Stimulated activated CD4-positive, alpha-beta T cell treated with anti-CD3 and anti-CD28 coated beads, Interleukin-12 subunit alpha, Interleukin-12 subunit beta, amount 100 ng/mL, for 4 hours (primary cell): ENCODE results near the gene LARGE1.

ENCODE experiments used
- DNase-seq: peaks from one replicate; pipeline ENCODE4 v3.0.0-alpha.2; 2020

LARGE1 gene

GRCh38 chr22:33920197-33920540 is at the start of gene LARGE1:
Gene LARGE1 (minus strand): TSS chr22:33920476.
- DNase-seq, result peak; percentile 2

DNA sequence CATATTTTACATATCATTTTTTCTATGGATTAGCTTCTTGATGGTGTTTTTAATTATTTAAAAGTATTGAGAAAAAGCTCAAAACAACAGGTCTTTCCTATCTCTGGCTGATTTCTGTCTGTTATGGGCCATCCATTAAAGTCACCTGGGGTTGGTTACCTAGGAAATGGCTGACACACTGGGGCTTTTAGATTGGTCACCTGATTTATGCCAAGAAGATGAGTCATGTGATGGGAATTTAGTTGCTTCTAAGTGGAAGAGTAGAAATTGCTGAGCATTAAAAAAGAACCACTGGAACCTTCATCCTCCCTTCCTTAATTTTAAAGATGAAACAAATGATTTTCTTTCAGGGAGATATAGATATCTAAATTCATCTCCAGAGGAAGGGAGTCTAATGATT is 48.8 kb upstream of the LARGE1 start:
- no peak for DNase-seq

DNA sequence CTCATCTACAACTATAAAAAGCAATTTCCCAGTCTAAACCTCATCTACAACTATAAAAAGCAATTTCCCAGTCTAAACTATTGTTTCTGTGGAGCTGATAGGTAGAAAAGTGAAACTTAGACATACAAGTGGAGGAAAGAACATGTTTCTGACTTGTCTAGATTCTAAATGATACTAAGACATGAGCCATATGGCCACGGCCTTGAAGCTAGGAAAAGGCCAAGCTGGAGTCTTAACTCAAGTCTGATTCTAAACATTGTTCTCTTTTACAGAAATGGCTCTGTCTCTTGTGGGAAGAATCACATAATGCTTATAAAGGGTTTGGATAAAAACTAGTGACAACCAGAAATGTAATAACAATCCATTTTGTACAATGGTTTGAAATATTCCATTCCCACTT is 43.8 kb upstream of the LARGE1 start:
- DNase-seq, result no peak

- DNase-seq, result no peak
These were observed 42.1 kb upstream of the LARGE1 start for GRCh38 chr22:33962409-33962808.

- no peak for DNase-seq
These were observed 38.5 kb upstream of the LARGE1 start for GRCh38 chr22:33958741-33959140.

DNA sequence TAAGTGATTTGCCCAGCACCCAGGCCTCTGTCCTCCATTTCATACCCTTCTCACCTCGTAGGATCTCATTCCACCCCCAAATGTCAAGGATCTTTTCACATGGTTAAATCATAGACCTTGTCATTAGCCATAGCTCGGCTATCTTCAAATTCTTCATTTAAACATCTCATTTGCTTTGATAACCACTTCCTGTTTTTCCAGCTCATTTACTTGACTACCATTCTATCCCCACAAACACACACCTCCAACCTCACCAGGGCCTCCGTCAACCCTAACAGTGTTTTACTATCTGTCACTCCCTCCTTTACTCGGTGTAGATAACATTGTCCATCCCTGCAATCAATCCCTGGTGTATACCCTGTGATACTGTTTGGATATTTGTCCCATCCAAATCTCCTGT is 36.8 kb upstream of the LARGE1 start:
- no peak for DNase-seq

DNA sequence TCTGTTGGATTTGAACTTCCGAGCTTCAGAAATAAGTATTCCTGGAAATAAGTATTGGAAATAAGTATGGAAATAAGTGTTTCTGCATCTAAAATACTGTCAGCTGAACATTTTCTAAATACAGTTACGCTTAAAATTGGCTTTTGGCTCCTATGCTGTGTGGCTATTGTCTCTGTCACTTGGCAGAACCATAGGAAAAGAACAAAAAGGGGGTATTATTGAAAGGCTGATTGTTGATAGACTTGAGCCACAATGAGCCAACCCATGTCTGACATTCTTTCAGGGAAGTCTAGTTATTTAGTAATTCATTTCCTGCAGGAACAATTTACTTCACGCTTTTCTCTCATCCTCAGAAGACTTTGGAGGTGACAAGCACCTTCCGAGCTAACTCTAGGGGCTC is 32.5 kb upstream of the LARGE1 start:
- no peak for DNase-seq

- DNase-seq, result no peak
These were observed 20.5 kb upstream of the LARGE1 start for GRCh38 chr22:33940741-33941140.

- no peak for DNase-seq
These were observed 12.7 kb upstream of the LARGE1 start for GRCh38 chr22:33932997-33933396.

GRCh38 chr22:33931406-33931805 is 11.1 kb upstream of the LARGE1 start:
- DNase-seq, result no peak

DNA sequence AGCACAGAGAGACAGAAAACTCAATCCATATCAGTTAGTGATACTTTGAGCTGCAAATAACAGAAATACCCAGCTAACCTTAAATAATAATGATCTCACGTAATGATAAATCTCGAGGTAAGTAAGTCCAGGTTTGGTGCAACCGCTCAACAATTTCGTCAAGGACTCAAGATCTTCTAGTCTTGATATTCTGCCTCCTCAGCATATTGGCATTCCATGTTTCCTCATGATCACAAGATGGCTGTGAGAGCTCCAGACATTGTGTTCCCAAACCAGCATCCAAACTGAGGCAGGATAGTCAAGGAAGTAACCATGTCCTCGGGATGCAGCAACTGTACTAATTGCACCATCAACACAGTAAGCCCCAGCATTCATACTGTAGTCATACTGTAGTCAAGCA is 7.5 kb upstream of the LARGE1 start:
- DNase-seq, result no peak

DNA sequence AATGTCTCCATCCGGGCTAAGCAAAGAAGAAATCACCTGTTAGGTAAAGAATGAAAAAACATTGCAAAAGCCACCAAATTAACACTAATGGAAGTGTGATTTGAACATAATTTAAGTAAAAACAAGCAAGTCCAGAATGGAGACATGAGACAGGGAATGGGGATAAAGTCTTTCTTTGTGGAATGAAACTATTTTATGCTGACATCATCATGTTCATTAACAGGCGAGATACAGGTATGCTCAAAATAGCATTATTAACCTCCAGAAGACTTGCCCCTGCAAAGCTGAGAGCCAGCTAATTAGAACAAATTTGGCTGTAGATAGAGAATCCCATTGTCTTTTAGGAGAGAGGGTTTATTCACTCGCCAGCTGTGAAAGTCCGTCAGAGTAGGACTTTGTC is 4.9 kb upstream of the LARGE1 start:
- DNase-seq, result no peak

GRCh38 chr22:33923660-33924246 is 3.5 kb upstream of the LARGE1 start:
- peak; percentile 4 for DNase-seq

GRCh38 chr22:33923033-33923432 is 2.8 kb upstream of the LARGE1 start:
- DNase-seq, result no peak

GRCh38 chr22:33922349-33922681 is 2.0 kb upstream of the LARGE1 start:
- DNase-seq, result no peak

GRCh38 chr22:33921525-33922348 is 1.5 kb upstream of the LARGE1 start:
- DNase-seq, result peak; percentile 28

DNA sequence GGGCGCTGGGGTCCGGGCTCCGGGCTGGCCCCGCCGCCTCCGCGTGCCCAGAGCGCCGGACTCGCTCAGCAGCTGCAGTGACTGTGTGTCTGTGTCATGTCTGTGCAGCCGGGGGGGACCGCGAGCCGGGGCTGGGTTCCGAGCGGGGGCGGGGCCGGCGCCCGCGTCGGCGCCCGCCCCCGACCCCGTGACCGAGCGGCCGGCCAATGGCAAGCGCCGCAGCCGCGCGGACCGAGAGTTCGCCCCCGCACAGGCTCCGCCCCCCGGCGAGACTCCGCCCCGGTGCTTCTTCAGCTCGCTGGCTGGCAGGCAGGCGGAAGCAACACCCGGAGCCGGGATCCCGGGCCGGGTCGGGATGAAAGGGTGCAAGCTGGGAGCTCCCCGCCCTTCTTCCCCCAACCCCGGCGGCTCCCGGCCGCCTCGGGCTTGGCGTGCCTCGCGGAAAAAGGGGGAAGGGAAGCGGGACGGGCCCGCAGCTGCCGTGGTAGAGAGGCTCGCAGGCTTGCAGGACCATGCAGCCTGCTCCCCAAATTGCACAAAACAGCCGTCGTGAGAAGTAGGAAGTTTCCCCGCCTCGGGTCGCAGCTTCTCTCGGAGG is 750 bp upstream of the LARGE1 start:
- peak; percentile 92 for DNase-seq

DNA sequence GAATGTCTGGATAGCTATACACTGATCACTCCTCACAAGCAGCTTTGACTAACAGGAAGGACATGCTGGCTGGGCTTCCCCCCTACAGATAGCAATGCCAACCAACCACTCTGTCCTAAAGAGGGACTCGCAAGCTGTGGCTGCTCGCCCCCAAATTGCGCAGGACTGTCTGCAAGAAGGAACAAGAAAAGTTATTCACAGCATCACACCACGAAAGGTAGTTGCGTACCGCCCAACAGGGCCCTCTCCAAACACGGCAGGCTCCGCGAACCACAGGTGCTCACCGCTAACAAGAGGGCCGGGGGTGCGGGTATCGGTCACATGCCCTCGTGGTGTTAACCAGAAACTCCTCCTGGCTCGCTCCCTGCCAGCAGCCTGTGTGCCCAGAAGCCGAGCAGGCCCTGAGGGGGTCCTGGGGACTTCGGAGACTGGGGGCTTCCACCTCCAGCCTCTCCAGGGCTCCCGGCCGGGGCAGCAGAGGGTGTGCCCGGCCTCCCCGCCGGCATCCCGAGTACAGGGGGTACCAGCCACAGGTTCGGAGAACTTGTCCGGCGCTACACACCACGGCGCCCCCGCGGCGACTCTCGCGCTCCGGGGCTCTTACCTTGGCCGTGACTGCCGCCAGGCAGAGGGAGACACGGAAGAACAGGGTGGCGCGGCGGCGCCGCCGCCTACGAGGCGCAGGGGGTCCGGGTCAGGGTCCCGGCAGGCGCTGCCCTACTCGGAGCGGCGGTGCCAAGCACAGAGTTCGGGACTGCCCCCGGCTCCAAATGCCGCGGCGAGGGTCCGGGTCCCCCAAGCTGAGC is 682 bp downstream of the LARGE1 start:
- peak; percentile 7 for DNase-seq

DNA sequence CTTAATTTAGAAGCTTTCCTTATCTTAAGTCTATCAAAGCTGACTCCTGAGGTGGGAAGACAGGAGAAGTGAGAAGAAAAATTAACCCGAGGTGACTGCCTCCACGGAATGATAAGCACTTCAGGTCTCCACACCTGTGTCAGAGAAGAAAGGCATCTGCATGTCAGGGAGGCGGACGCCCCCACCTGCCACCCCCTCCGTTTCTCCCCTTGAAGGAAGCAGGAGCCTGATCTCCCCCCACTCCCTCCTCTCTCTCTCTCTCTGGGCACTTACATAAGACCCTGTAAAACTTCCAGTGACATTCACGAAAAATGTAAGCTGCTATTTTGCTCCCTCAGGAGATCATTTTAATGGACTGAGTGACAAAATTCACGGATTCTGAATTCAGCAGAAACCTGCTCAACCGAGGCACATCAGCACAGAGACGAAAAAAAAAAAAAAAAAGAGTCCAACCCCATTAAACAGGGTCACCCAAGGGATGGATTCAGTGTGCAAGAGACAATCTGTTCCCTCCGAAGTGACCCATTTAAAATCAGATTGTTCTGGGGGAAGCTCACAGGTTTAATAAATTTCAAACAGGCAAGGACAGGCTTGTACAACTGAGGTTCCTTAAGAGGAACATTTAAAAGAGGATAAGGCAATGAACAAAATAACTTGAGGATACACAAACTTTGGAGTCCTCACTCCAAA is 1.5 kb downstream of the LARGE1 start:
- DNase-seq, result no peak

DNA sequence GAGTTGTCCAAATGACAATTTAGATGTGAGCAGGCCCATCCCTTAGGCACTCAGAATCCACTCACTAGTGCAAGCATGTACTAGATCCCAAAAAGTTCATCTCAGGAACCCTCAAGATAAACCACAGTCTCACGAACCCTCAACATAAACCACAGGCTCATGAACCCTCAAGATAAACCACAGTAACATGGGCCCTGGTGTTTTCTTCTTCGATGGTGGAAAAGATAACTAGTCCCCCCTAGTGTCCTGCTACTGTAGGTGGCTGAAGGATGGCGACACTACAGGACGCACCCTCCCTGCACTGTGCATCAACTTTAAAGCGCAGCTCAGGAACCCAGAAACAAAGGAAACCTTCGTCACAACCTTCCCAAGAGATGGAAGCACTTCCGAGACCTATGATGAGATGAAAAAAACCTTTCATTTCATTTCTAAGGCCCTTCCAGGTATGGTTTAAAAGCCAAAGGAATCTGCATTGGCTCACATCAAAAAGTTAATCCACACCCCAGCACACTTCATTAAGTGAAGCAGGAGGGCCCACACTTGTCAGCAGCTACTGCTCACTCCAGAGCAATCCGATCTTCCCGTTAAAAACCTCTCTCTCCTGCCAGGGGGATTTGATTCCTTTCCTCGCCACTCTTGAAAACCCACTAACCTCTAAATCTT is 2.4 kb downstream of the LARGE1 start:
- DNase-seq, result no peak

GRCh38 chr22:33914699-33915098 is 5.6 kb downstream of the LARGE1 start:
- DNase-seq, result no peak

DNA sequence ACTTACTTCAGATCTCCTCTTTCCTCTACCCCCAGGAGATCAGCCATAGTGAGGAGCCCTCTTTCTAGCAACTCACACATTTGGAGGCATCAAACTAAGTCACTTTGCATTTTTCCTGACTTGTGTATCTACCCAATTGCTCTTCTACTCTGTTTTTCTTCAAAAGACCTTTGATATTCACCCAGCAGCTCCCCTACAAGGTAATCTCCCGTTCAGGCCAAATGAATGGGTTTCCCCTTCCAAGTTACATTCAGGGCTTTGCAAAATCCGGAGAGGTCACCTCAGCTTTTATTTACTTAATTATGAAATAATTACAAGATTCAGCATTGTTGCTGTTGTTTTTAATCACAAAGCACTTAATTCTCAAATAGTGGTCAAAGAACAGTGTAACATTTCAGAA is 6.1 kb downstream of the LARGE1 start:
- DNase-seq, result no peak

DNA sequence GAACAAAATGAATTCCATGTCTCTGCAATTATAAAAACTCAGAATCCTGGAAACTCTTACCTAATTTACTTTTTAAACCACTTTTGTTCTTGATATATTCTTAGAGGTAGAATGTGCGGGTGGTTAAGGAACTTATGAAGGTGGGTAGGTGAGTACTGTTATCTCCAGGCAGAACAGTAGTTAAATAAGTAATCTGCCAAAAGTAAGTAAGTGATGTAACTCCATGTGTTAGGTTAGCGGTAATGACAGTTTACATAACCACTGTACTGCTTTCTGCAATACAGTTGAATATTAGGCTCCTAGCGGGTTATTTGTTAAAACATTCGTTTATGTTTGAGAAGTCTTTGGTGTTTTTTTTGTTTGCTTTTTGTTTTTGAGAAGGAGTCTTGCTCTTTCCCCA is 7.1 kb downstream of the LARGE1 start:
- DNase-seq, result no peak
